Mammary epithelial cell (primary cell): ENCODE measurements around the gene CYFIP1.
"Not testable (repeated sequence)": the region's sequence is repeated elsewhere in the genome, so short reads cannot be mapped to it uniquely, and the experiment has no call there.

Experiments
- EZH2 ChIP-seq: IDR thresholded peaks from 2 replicates; pipeline ENCODE4 v1.6.1; 2012; ENCODE audit warnings: low read length, inconsistent platforms, borderline replicate concordance
- TF ChIP-seq, protein P1 (sequence below), 2 donors: IDR thresholded peaks in 1 of 2; conservative IDR thresholded peaks in 1 of 2; 2 replicates each; pipeline ENCODE4 v1.5.1; 2011 to 2012; ENCODE audit warnings: inconsistent platforms in 2 of 2, low read length in 2 of 2, mild to moderate bottlenecking in 2 of 2, control low read depth in 1 of 2, low read depth in 1 of 2; ENCODE audit not compliant: insufficient read depth in 1 of 2; ENCODE audit errors: extremely low read depth in 1 of 2

DNA sequence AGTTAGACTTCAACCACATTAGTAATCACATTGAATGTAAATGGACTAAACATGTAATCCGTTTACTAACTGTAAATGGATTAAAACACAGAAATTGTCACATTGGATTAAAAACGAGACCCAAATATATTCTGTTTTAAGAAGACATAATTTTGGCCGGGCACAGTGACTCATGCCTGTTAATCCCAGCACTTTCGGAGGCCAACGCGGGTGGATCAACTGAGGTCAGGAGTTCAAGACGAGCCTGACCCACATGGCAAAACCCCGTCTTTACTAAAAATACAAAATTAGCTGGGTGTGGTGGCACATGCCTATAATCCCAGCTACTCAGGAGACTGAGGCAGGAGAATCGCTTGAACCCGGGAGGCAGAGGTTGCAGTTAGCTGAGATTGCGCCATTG lies 1.8 kb upstream of the CYFIP1 start:
- TF ChIP-seq, protein P1, sequence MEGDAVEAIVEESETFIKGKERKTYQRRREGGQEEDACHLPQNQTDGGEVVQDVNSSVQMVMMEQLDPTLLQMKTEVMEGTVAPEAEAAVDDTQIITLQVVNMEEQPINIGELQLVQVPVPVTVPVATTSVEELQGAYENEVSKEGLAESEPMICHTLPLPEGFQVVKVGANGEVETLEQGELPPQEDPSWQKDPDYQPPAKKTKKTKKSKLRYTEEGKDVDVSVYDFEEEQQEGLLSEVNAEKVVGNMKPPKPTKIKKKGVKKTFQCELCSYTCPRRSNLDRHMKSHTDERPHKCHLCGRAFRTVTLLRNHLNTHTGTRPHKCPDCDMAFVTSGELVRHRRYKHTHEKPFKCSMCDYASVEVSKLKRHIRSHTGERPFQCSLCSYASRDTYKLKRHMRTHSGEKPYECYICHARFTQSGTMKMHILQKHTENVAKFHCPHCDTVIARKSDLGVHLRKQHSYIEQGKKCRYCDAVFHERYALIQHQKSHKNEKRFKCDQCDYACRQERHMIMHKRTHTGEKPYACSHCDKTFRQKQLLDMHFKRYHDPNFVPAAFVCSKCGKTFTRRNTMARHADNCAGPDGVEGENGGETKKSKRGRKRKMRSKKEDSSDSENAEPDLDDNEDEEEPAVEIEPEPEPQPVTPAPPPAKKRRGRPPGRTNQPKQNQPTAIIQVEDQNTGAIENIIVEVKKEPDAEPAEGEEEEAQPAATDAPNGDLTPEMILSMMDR (conservative IDR thresholded peaks at IDR 0.05 in 1 of 2, IDR thresholded peaks at IDR 0.05 in 1 of 2; ENCODE audit: extremely low read depth in 1 of 2, insufficient read depth in 1 of 2, low read depth in 1 of 2, low read length in 2 of 2): not testable (repeated sequence)
- TF ChIP-seq EZH2: not testable (repeated sequence)
